GM12872 (cell line): ENCODE data around the gene MRNIP.

Source experiments
- TF ChIP-seq, protein P1 (sequence below): IDR thresholded peaks from 3 replicates; pipeline ENCODE4 v1.5.1; 2011; ENCODE audit warnings: low read depth, mild to moderate bottlenecking, low read length, moderate library complexity; ENCODE audit not compliant: insufficient read depth

Gene MRNIP

DNA sequence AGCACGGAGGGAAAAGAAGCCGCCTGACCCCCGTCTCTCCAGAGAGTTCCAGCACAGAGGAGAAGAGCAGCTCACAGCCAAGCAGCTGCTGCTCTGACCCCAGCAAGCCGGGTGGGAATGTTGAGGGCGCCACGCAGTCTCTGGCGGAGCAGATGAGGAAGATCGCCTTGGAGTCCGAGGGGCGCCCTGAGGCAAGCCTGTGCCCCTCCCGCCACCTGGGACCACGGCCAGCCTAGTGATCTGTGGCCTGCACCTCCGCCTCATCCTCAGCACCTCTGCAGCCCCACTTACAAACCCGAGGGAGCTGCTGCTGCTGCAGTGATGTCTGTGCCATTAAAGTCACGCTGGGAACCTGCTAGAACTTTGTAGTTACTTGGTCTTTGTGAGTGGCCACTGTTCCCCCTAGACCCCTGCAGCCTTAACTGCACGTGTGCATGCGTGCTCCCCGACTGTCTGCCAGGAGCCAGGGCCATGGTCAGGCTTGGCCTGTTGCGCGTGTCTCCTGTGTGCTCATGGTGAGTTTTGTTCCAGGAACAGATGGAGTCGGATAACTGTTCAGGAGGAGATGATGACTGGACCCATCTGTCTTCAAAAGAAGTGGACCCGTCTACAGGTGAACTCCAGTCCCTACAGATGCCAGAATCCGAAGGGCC, 25.4 kb downstream of the MRNIP start:
- TF ChIP-seq, protein P1, sequence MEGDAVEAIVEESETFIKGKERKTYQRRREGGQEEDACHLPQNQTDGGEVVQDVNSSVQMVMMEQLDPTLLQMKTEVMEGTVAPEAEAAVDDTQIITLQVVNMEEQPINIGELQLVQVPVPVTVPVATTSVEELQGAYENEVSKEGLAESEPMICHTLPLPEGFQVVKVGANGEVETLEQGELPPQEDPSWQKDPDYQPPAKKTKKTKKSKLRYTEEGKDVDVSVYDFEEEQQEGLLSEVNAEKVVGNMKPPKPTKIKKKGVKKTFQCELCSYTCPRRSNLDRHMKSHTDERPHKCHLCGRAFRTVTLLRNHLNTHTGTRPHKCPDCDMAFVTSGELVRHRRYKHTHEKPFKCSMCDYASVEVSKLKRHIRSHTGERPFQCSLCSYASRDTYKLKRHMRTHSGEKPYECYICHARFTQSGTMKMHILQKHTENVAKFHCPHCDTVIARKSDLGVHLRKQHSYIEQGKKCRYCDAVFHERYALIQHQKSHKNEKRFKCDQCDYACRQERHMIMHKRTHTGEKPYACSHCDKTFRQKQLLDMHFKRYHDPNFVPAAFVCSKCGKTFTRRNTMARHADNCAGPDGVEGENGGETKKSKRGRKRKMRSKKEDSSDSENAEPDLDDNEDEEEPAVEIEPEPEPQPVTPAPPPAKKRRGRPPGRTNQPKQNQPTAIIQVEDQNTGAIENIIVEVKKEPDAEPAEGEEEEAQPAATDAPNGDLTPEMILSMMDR: no peak

DNA sequence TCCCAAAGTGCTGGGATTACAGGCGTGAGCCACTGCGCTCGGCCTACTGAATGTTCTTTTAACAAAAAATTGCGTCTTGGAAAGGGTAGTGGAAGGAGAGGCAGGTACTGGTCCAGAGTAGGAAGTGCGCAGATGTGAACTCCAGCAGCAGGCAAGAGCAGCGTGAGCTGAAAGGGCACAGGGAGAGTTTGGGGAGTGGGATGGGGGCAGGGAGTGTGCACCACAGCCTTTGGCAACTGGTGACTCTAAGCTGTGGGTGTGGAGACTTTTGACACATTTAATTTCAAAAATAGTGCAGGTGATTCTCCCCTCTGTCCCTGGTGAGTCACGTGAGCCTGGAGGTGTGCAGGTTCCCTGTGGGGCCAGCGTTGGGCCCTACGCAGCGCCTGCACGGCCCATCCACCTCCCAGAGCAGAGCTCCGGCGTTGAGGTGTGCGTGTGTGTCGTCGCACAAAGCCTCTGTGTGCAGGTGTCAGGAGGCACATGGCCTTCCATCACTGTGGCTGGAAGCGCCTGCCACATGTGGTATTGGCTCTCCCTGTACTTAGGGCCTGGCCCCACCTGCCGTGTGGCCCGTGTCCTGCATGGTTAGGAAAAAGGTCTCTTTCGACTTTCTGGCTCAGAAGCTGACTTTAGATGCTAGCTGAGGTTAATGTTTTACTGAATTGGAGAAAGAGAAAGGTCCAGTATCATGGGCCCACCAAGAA, 26.4 kb downstream of the MRNIP start:
- TF ChIP-seq, protein P1: no peak

DNA sequence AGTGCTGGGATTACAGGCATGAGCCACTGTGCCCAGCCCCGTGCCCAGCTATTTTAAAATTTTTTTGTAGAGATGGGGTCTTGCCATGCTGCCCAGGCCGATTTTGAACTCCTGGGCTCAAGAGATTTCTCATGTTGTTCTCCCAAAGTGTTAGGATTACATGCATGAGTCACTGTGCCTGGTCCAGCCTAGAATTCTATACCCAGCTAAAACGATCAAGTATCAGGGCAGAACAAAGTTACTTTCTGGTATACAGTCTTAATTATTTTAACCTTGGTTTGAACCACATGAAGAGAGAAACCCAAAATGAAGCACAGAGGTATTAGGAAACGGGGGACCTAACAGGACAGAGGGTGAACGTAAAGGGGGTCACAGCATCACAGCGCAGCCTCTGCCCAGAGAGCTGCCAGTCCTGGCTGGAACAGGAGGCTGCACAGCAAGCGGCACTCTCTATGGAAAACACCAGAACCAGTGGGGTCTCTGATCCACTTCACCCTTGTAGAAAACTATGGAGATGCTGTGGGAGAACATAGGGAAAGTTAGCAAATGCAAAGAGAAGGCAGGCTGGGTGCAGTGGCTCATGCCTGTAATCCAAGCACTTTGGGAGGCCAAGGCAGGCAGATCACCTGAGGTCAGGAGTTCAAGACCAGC, 27.7 kb downstream of the MRNIP start:
- TF ChIP-seq, protein P1: no peak

DNA sequence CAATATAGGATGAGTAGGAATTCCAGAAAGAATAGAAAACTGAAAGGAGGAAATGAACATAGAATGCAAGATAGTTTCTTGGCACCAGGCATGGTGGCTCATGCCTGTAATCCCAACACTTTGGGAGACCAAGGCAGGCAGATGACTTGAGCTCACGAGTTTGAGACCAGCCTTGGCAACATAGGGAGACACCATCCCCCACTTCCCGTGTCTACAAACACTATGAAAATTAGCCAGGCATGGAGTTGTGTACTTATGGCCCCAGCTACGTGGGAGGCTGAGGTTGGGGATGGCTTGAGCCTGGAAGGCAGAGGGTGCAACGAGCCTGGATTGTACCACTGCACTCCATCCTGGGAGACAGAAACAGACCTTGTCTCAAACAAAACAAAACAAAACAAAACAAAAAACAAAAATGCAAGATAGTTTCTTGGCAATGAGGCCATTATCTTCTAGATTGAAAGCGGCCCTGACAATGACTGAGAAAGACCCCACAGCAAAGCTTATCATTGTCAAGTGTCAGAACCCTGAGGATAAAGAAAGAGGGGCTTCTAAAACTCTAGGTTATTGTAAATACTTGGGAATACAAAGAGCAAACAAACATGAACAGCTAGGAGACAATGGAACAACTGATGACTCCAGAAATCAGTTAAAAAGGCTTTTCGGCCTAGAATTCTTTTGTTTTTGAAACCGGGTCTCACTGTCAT, 28.7 kb downstream of the MRNIP start:
- TF ChIP-seq, protein P1: no peak

DNA sequence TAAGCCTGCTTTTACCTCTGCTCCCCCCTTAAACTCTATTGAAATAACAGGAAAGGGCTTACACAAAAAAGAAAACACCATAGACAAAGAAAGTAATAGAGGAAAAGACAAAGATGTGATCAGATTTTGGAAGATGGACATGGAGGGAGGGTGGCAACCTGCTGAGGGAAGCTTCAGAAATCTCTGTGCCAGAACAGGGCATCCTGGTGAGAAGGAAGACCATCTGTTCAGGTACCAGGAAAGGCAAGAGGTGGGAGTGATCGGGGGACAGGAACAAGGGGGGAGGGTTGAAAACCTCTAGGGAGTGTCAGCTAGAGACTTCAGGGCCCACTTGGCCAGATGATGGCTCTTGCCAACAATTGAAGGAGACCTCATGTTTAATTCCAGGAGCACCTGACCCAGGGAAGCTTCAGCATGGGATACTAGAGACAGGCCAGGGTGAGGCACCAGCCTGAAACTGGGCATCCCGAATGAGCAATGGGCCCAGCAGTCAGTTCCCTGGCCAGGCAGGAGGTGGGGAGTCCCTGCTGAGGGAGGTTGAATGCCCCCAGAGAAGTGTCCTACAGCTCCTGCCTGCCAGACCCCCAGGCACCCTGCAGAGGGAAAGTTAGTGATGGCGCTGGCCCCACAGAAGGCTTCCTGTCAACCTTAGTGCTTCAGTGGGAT, 29.7 kb downstream of the MRNIP start:
- TF ChIP-seq, protein P1: no peak

DNA sequence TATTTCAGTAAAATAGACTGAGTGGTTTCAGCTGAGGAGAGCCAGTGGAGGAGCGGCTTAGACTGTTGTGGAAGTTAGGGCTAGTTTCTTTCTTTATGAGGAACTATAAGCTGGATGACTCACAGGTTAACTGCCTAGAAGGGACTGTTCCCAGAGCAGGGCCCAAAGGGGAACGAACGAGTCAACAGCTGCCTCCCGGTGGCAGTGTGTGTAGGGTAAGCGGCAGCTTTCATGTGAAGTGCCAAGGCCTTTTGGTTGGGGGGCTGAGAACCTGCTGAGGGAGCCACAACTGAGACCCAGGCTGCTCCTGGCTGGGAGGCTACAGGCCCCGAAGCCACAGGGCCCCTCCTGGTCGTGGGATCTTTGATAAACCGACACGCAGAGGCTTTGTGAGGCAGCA, 30.9 kb downstream of the MRNIP start:
- TF ChIP-seq, protein P1: no peak

DNA sequence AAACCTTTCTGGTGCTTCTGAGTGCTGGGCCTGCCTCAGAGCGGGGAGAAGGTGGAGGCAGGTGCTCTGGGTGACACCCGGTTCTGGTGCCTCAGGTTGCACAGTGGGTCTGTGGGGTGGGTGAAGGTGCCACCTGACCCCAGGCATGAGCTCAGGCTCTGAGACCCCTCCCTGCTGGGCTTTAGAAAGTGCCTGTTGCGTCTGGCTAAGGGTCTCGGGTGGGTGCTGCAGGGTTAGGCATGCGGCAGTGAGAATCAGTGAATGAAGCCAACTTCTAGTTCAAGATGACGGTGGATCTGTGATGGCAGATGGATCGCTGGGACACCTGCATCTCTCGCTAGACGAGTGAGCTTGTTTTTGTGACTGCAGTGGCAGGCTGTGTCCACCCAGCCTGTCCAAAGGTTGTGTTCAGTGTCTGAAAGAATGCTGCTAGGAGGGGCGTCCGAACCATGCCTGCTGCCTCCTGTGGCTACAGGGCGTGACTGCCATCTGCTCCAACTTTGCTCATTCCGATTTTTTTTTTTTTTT, 32.9 kb downstream of the MRNIP start:
- TF ChIP-seq, protein P1: no peak
